KOPT-K1 (cell line): Measurements from ENCODE around the gene DBN1.
"Not testable (repeated sequence)": the region's sequence is repeated elsewhere in the genome, so short reads cannot be mapped to it uniquely, and the experiment has no call there.

ENCODE experiments used
- H3K27ac ChIP-seq: fragments of 200-600 bp; sonication (generic); 2 replicates; pipeline ENCODE4 v1.5.1; 2016; ENCODE audit warnings: antibody characterized with exemption, mild to moderate bottlenecking, low read depth, low read length; ENCODE audit not compliant: poor library complexity, severe bottlenecking
- H3K36me3 ChIP-seq: fragments of 200-600 bp; sonication (generic); 2 replicates; pipeline ENCODE4 v1.5.1; 2017; ENCODE audit warnings: antibody characterized with exemption, mild to moderate bottlenecking, low read length, moderate library complexity; ENCODE audit not compliant: insufficient read depth
- H3K9me3 ChIP-seq: fragments of 200-600 bp; sonication (generic); 2 replicates; pipeline ENCODE4 v1.5.1; 2017; ENCODE audit warnings: antibody characterized with exemption, low read length, mild to moderate bottlenecking; ENCODE audit not compliant: insufficient read depth, poor library complexity, severe bottlenecking

The DBN1 gene

GRCh38 chr5:177430140-177430951 lies 43.1 kb downstream of the DBN1 start:
- Histone ChIP-seq H3K36me3 (peaks cover 51% of the 10 kb centered on the region), H3K9me3 (no peaks in the 10 kb centered on the region), H3K27ac (peak overlapping the region; percentile 89)

DNA sequence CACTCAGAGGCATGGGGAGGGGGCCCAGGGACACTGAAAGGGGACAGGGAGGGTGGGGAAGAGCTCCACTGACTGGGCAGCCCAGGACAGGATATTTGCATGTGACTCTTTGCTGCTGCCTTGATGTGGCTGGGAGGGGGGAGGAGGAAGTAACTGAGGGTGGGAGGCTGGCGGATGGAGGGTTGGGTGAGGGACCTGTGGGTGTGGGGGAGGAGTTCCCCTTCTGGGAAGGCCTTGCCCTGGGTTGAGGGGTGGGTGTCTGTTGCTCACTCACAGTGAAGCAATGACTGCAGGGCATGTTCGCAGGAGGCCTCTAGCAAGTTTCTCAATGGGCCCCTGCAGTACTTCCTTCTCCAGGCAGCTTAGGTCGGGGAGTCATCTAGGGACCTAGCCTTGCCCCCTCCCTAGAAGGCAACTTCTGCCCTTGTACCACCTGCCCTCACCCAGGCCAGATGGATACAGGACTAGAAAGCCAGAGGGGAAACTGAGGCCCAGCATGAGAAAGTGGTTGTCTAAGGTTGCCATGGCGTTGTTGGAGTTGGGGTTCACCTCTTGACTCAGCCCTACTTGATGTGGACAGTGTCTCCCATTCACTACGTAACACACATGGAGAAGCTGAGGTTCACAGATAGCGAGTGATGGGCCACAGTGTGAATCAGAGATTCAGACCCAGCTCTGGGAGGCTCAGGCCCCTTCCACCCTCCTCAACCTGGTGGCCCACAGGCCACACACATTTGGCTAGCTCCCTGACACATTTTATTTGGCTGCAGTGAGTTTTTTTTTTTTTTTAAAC lies 44.0 kb downstream of the DBN1 start:
- no peaks in the 10 kb centered on the region for H3K9me3 ChIP-seq
- peaks cover 42% of the 10 kb centered on the region for H3K36me3 ChIP-seq
- peak overlapping the region; percentile 89 for H3K27ac ChIP-seq

- peaks cover 35% of the 10 kb centered on the region for H3K36me3 ChIP-seq
- peak overlapping the region; percentile 89 for H3K27ac ChIP-seq
- no peaks in the 10 kb centered on the region for H3K9me3 ChIP-seq
Measured at GRCh38 chr5:177428574-177429217, 44.7 kb downstream of the DBN1 start.

DNA sequence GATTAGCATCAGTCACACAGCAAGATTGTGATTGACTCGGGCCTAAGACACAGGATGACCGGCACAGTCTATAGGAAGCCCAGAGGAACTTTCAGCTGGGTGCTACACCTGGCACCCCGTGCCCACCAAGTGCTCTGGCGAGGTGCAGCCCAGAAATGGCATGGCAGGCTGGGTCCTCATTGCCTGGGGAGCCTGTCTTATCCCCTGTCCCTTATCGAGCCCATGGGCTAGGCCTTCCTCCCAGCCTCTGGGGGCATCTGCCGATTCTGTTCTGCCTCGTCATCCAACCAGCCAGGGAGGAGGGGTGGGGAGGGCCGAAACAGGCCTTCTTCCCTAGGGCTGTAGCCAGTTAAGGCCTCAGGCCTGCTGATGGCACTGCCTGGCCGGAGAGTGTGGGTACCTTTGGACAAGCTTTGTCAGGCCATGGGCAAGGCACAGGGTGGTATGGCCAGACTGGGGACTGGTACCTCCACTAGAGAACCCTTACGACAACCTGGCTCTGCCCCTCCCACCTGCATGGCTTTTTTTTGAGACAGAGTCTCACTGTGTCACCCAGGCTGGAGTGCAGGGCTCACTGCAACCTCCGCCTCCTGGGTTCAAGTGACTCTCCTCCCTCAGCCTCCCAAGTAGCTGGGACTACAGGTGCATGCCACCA lies 45.4 kb downstream of the DBN1 start:
- H3K9me3 ChIP-seq, result no peaks in the 10 kb centered on the region
- peak overlapping the region; percentile 89 for H3K27ac ChIP-seq
- H3K36me3 ChIP-seq, result peaks cover 28% of the 10 kb centered on the region

- H3K27ac ChIP-seq, result peak overlapping the region; percentile 89
- no peaks in the 10 kb centered on the region for H3K9me3 ChIP-seq
- peaks cover 21% of the 10 kb centered on the region for H3K36me3 ChIP-seq
Measured at GRCh38 chr5:177427211-177427822, 46.1 kb downstream of the DBN1 start.

GRCh38 chr5:177426566-177427210 lies 46.7 kb downstream of the DBN1 start, which contains the start of gene GRK6:
Gene GRK6 (plus strand): TSS chr5:177426676. CDS start chr5:177426846, 170 bp downstream.
- peak within 1 kb of the TSS; percentile 89 for H3K27ac ChIP-seq
- H3K9me3 ChIP-seq, result no peaks in the 10 kb centered on the region
- peaks cover 17% of the 10 kb centered on the region; the same call in 1 of the 2 replicates for H3K36me3 ChIP-seq

DNA sequence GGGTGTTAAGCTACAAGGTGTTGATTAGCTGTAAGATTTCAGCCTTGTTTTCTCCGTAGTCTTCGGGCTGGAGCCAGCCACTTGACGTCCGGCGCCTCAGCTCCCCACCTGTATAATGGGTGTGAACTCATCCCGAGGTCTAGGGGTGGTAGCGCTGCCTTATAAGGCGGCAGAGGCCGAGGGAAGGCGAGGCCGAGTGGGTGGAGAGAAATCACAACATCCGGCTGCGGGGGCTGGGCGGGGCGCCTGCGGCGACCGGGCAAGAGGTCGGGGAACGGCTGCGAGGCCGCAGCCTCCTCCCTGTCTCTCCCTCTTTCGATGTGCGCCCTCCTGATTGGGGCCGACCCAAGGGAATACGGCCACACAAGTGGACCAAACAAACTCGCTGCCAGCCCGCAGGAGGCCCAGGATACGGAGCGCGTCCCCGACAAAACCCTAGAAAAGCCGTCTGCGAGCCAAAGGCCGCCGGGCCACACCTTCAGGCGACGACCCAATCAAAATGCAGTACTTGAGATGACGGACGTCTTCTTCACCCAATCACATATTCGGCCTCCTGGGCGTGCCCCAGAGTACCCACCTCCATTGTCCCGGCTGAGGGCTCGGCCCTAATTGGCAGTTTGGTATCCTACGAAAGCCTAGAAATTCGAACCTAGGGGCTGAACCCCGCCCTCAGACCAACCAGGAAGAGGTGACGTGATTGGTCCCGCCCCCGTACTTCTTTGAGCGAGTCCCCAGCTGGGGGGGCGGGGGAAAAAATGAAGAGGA lies 47.5 kb downstream of the DBN1 start:
- H3K27ac ChIP-seq, result peak overlapping the region; percentile 73
- H3K9me3 ChIP-seq, result no peaks in the 10 kb centered on the region
- peaks cover 17% of the 10 kb centered on the region; the same call in 1 of the 2 replicates for H3K36me3 ChIP-seq

DNA sequence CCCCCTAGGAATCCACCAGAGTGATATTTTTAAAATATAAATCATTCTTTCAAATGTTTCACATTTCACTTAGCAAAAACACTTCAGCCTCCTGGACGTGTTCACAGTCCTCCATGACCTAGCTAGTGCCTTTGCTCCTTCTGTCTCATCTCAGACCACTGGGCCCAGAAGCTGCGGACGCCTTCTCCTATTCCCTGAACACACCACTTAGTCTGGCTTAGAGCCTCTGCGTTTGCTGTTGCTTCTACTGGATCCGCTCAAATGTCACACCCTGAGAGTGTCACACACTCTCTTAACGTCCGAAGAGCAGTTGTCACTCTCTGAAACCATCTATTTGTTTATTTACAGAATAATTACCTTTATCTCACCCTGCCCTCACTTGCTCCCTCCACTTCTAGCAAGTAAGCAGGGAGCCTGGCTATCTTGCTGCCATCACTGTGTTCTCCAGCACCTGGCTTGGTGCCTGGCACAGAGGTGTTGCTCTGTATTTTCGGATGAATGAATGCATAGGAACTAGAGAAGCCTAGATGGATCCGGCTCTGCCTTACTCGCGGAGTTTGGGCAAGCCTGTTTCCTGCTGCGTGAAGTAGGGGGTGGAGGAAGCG lies 48.1 kb downstream of the DBN1 start:
- Histone ChIP-seq H3K36me3 (peaks cover 13% of the 10 kb centered on the region; the same call in 1 of the 2 replicates), H3K27ac (peak overlapping the region; percentile 73), H3K9me3 (no peaks in the 10 kb centered on the region)

DNA sequence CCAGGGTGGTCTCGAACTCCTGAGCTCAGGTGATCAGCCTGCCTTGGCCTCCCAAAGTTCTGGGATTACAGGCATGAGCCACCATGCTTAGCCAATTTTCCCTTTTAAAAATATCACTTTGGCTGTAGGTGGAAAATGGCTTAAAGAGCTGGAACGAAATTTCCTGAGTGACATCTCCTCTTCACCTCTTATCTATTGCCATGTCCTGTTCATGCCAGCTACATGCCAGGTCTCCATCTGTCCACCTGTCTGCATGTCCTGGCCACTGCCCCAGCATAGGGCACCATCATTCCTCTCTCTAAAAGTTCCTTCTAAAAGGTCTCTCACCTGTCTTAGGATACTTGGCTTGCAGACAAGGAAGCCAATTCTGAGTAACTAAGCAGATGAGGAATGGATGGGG lies 49.8 kb downstream of the DBN1 start:
- Histone ChIP-seq H3K9me3 (no peaks in the 10 kb centered on the region), H3K36me3 (peaks cover 5% of the 10 kb centered on the region; the same call in 1 of the 2 replicates), H3K27ac (no peak overlapping the region)

- Histone ChIP-seq H3K36me3 (no peaks in the 10 kb centered on the region), H3K9me3 (no peaks in the 10 kb centered on the region), H3K27ac (no peak overlapping the region)
Measured at GRCh38 chr5:177421062-177421798, 52.2 kb downstream of the DBN1 start.

GRCh38 chr5:177420472-177420871 lies 53.0 kb downstream of the DBN1 start:
- not testable (repeated sequence) for H3K27ac ChIP-seq, H3K36me3 ChIP-seq, H3K9me3 ChIP-seq

GRCh38 chr5:177419046-177419445 lies 54.4 kb downstream of the DBN1 start:
- Histone ChIP-seq H3K9me3 (no peaks in the 10 kb centered on the region), H3K36me3 (no peaks in the 10 kb centered on the region), H3K27ac (no peak overlapping the region)
